OCI-LY3 (cell line): Measurements from ENCODE around the gene CRACR2B.

Experiments
- CTCF ChIP-seq: fragments of 200-600, 300-600 bp; sonication (generic); IDR thresholded peaks from 2 replicates; pipeline ENCODE4 v1.5.1; 2014; ENCODE audit warnings: antibody characterized with exemption, low read length, low read depth
- EZH2phosphoT487 ChIP-seq: fragments of 200-600 bp; shearing (Covaris generic); IDR thresholded peaks from 2 replicates; pipeline ENCODE4 v1.6.1; 2018; ENCODE audit warnings: antibody characterized with exemption, mixed run types, low read depth

GRCh38 chr11:791658-792534, 35.8 kb upstream of the CRACR2B start:
- no peak for TF ChIP-seq CTCF
- no peak for TF ChIP-seq EZH2phosphoT487
